Measurements from ENCODE around the gene SELENON. TPM values are rescaled to one million over a fixed set of nuclear protein-coding genes. Genes with fewer than 3 reads are reported as not detected.

SELENON gene
- total and polyA plus RNA-seq, 3 experiments from 2014 or later = 4.6 to 11.7 (median 10.6) TPM

DNA sequence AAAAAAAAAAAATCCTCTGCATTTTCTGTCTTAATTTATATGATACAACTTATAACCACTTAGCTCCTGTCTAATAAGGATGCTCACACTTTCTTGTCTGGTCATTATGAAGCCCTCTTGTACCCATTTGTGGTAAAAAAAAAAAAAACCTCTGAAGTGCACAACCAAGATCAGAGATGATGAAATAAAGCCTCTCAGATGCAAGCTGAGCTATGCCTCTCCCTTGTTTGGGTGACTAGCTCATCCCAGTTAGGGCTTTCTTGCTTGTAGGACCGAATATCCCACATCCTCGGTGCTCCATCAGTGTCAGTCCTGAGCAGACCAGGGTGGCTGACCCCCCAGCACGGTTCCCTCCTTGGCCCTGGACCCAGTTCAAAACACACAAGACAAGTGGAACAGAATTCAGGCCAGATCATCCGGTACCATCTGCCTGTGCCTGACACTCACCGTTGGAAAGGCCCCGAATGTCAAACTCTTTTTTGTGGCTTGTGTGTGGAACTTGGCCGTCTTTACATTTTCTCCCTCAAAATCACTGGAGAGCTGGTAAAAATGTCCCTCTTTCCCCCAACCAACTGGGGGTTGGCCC, 6.3 kb upstream of the SELENON start:
- Mint-ChIP-seq H3K9me3 (no peaks in the 10 kb centered on the region), H3K27ac (peak overlapping the region in 5 of 8 donors; percentile 1 to 83 (median 41)), H3K36me3 (peaks cover 0 to 4% (median 2%) of the 10 kb centered on the region in 3 donors), H3K4me3 (no peak overlapping the region), H3K4me1 (peaks cover 29 to 38% (median 32%) of the 10 kb centered on the region in 3 donors), H3K27me3 (peaks cover 0 to 3% of the 10 kb centered on the region in 2 donors)
- Histone ChIP-seq H3K27me3 (ENCODE audit: insufficient read depth, low read length, poor library complexity, severe bottlenecking) (no peaks in the 10 kb centered on the region), H3K27ac (ENCODE audit: low read depth, low read length) (no peak overlapping the region), H3K9me3 (ENCODE audit: low read length) (no peaks in the 10 kb centered on the region), H3K4me1 (ENCODE audit: insufficient read depth, low read length) (peaks cover 31% of the 10 kb centered on the region), H3K36me3 (ENCODE audit: insufficient read depth, low read length) (no peaks in the 10 kb centered on the region), H3K4me3 (ENCODE audit: low read length) (no peak overlapping the region)
- ChIA-PET CTCF (interaction anchor here (1.1 to 2.3 kb wide), 4 partner anchors 19 to 186 kb away, joined by 3 to 7 read pairs (median 4); no protein-coding TSS in a partner anchor), POLR2A (interaction anchor here (0.7 kb wide), 1 partner anchor 362 kb away, joined by 5 read pairs; no protein-coding TSS in a partner anchor)
- no peak for DNase-seq

DNA sequence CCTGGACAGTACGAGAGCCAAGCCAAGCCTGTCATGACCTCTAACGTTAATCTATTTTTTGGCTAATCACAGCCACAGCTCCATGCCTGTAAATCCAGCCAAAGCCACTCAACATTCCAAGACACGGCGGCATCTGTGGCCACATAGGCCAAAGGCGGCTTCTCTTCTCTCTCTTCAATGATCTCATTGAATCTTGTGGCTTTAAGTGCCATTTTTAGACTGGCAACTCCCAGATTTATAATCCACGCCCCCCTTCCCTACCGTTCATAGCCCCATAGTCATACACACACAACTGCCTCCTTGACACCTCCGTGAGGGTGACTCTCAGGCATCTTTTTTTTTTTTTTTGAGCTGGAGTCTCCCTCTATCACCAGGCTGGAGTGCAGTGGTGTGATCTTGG, 5.7 kb upstream of the SELENON start:
- peaks cover 0 to 4% (median 2%) of the 10 kb centered on the region in 3 donors for H3K36me3 Mint-ChIP-seq
- H3K4me1 Mint-ChIP-seq = peaks cover 29 to 41% (median 33%) of the 10 kb centered on the region in 3 donors
- H3K27me3 Mint-ChIP-seq = peaks cover 0 to 3% of the 10 kb centered on the region in 2 donors
- no peak overlapping the region for H3K4me3 ChIP-seq (ENCODE audit: low read length)
- no peaks in the 10 kb centered on the region for H3K36me3 ChIP-seq (ENCODE audit: insufficient read depth, low read length)
- no peaks in the 10 kb centered on the region for H3K9me3 Mint-ChIP-seq
- peaks cover 38% of the 10 kb centered on the region for H3K4me1 ChIP-seq (ENCODE audit: insufficient read depth, low read length)
- H3K27ac Mint-ChIP-seq = peak overlapping the region in 3 of 8 donors; percentile 10 to 67 (median 17)
- H3K27ac ChIP-seq (ENCODE audit: low read depth, low read length) = no peak overlapping the region
- ChIA-PET POLR2A (no interaction called here), CTCF (interaction anchor here (1.1 to 1.6 kb wide), 3 partner anchors 20 to 186 kb away, joined by 3 to 4 read pairs (median 3); no protein-coding TSS in a partner anchor)
- H3K9me3 ChIP-seq (ENCODE audit: low read length) = no peaks in the 10 kb centered on the region
- no peaks in the 10 kb centered on the region for H3K27me3 ChIP-seq (ENCODE audit: insufficient read depth, low read length, poor library complexity, severe bottlenecking)
- DNase-seq = no peak
- H3K4me3 Mint-ChIP-seq = no peak overlapping the region

DNA sequence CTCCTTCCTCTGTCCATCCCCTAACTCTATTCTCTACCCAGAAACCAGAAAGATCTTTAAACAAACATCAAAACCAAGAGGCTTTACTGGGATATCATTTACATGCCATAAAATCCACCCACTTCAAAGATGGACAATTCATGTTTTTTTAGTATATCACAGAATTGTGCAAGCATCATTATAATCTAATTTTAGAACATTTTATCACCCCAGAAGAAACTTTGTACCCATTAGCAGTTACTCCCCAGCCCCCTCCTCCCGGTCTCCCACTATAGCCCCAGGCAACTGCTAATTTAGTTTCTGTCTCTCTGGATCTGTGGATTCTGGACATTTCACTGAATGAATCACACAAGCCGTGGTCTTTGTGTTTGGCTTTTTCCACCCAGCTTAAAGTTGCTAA, 4.8 kb upstream of the SELENON start:
- Histone ChIP-seq H3K27ac (ENCODE audit: low read depth, low read length) (no peak overlapping the region), H3K27me3 (ENCODE audit: insufficient read depth, low read length, poor library complexity, severe bottlenecking) (no peaks in the 10 kb centered on the region), H3K4me3 (ENCODE audit: low read length) (no peak overlapping the region), H3K9me3 (ENCODE audit: low read length) (no peaks in the 10 kb centered on the region), H3K36me3 (ENCODE audit: insufficient read depth, low read length) (no peaks in the 10 kb centered on the region), H3K4me1 (ENCODE audit: insufficient read depth, low read length) (peaks cover 42% of the 10 kb centered on the region)
- H3K9me3 Mint-ChIP-seq = no peaks in the 10 kb centered on the region
- CTCF ChIA-PET = interaction anchor here (1.0 to 2.8 kb wide), 7 partner anchors 12 to 274 kb away, joined by 3 to 8 read pairs (median 4); partner anchors contain the start of gene MTFR1L
- H3K27ac Mint-ChIP-seq = peak overlapping the region in 6 of 8 donors; percentile 1 to 94 (median 21)
- no peak for DNase-seq
- no peak overlapping the region for H3K4me3 Mint-ChIP-seq
- peaks cover 0 to 4% (median 2%) of the 10 kb centered on the region in 3 donors for H3K36me3 Mint-ChIP-seq
- POLR2A ChIA-PET = interaction anchor here (1.2 kb wide), 1 partner anchor 20 kb away, joined by 4 read pairs; no protein-coding TSS in a partner anchor
- peaks cover 29 to 45% (median 33%) of the 10 kb centered on the region in 3 donors for H3K4me1 Mint-ChIP-seq
- peaks cover 0 to 3% of the 10 kb centered on the region in 2 donors for H3K27me3 Mint-ChIP-seq

DNA sequence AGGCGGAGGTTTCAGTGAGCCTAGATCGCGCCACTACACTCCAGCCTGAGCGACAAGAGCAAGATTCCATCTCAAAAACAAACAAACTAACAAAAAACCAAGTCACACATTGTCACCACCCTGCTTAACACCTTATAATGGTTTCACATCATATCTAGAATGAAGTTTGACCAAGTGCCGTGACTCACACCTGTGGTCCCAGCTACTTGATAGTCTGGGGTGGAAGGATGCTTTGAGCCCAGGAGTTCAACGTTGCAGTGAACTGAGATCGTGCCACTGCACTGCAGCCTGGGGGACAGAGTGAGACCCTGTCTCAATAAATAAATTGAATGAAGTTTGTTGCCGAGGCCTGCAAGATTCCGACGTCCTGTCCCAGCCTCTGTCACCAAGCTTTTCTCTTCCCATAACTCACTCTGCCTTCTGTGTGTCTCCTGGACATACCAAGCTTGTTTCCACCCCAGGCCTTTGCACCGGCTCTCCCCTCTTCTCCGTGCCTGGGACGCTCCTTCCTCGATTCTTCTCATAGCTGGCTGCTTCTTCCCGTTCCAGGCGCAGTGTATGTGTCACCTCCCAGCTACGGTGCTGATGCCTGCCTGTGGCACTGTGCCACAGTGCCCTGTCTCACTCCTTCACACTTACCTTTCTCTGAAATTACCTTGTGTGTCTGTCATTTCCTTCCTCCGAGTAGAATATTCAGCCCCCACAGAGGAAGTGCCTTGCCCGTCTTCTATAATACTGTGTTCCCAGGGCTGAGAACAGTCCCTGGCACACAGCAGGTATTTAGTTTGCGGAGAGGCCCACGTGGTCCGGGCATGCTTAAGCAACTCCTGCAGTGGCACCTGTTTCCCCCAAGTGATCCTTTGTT, 3.8 kb upstream of the SELENON start:
- Mint-ChIP-seq H3K4me1 (peaks cover 35 to 53% (median 41%) of the 10 kb centered on the region in 3 donors), H3K9me3 (no peaks in the 10 kb centered on the region), H3K36me3 (peaks cover 0 to 2% (median 0%) of the 10 kb centered on the region in 3 donors), H3K27me3 (peaks cover 0 to 3% of the 10 kb centered on the region in 2 donors), H3K27ac (peak overlapping the region; percentile 73 to 95 (median 90)), H3K4me3 (peak overlapping the region; percentile 59 to 81 (median 71))
- ChIA-PET POLR2A (interaction anchor here (0.6 to 1.2 kb wide), 2 partner anchors 21 to 197 kb away, joined by 3 to 4 read pairs; no protein-coding TSS in a partner anchor), CTCF (interaction anchor here (0.7 to 2.8 kb wide), 21 partner anchors 9 to 291 kb away, joined by 3 to 8 read pairs (median 3); partner anchors contain the start of gene MTFR1L)
- H3K4me3 ChIP-seq (ENCODE audit: low read length) = peak overlapping the region; percentile 42
- no peaks in the 10 kb centered on the region for H3K9me3 ChIP-seq (ENCODE audit: low read length)
- peak overlapping the region; percentile 3 for H3K27ac ChIP-seq (ENCODE audit: low read depth, low read length)
- peaks cover 49% of the 10 kb centered on the region for H3K4me1 ChIP-seq (ENCODE audit: insufficient read depth, low read length)
- no peaks in the 10 kb centered on the region for H3K27me3 ChIP-seq (ENCODE audit: insufficient read depth, low read length, poor library complexity, severe bottlenecking)
- peak in 4 of 5 donors; percentile 14 to 60 (median 39) for DNase-seq
- no peaks in the 10 kb centered on the region for H3K36me3 ChIP-seq (ENCODE audit: insufficient read depth, low read length)

DNA sequence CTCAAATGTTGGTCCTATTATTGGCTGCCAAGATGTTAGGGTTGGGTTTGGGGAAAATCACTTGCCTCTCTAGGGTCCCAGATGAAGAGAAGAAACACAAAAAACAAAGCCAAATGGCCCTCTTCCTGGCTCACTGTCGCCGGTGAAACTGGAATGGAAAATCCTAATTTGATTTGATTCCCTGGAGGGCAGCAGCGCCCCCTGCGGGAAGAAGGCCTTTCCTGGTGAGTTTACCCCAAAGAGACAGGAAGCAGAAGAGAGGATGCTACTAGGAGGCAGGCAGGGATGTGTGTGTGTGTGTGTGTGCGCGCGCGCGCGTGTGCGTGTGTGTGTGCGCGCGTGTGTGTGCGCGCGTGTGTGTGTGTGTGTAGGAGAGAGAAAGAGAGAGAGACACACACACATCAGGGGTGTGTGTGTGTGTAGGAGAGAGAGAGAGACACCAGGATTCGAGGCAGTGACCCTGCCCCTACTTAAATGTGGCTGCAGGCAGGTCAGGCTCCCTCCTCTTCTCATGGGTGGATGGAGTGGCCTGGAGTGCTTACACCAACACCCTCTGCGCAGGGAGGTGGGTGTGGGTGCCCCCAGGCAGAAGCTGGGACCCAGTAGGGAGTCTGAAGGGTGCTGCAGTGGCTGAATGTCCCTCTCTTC, 3.1 kb upstream of the SELENON start:
- Histone ChIP-seq H3K36me3 (ENCODE audit: insufficient read depth, low read length) (no peaks in the 10 kb centered on the region), H3K4me1 (ENCODE audit: insufficient read depth, low read length) (peaks cover 55% of the 10 kb centered on the region)
- POLR2A ChIA-PET = no interaction called here

DNA sequence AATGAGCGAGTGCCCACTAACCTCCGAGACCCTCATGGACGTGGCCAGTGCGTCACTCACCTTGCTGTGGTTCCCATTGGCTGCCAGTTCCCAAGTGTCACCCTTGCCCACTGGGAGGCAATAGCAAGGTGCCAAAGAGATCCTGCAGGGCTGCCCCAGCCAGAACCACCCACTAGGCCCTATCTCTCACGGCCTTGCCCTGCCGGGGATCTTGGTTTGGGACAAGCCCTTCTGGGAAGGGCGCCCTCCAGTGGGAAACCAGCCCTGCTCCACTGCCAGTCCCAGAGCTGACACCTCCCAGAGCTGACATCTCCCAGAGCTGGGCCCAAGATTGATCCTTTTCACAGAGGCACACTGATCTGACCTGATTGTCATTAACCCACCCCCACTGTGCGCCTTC, 2.1 kb upstream of the SELENON start:
- Mint-ChIP-seq H3K36me3 (no peaks in the 10 kb centered on the region), H3K4me3 (peak overlapping the region in 4 of 7 donors; percentile 34 to 67 (median 44)), H3K9me3 (no peaks in the 10 kb centered on the region), H3K4me1 (peaks cover 42 to 64% (median 51%) of the 10 kb centered on the region in 3 donors), H3K27ac (peak overlapping the region in 5 of 8 donors; percentile 28 to 95 (median 73)), H3K27me3 (peaks cover 0 to 3% of the 10 kb centered on the region in 2 donors)
- Histone ChIP-seq H3K4me1 (ENCODE audit: insufficient read depth, low read length) (peaks cover 65% of the 10 kb centered on the region), H3K27me3 (ENCODE audit: insufficient read depth, low read length, poor library complexity, severe bottlenecking) (no peaks in the 10 kb centered on the region), H3K4me3 (ENCODE audit: low read length) (no peak overlapping the region), H3K36me3 (ENCODE audit: insufficient read depth, low read length) (no peaks in the 10 kb centered on the region), H3K27ac (ENCODE audit: low read depth, low read length) (no peak overlapping the region), H3K9me3 (ENCODE audit: low read length) (no peaks in the 10 kb centered on the region)
- ChIA-PET CTCF (interaction anchor here (0.8 to 2.8 kb wide), 13 partner anchors 11 to 277 kb away, joined by 3 to 18 read pairs (median 4); no protein-coding TSS in a partner anchor), POLR2A (interaction anchor here (1.3 kb wide), 1 partner anchor 179 kb away, joined by 5 read pairs; no protein-coding TSS in a partner anchor)
- no peak for DNase-seq

More for the DNA sequence above, 3.1 kb upstream of the SELENON start:
- Mint-ChIP-seq H3K27me3 (peaks cover 0 to 3% of the 10 kb centered on the region in 2 donors), H3K9me3 (no peaks in the 10 kb centered on the region), H3K4me3 (peak overlapping the region; percentile 59 to 81 (median 71)), H3K4me1 (peaks cover 35 to 57% (median 41%) of the 10 kb centered on the region in 3 donors), H3K36me3 (peaks cover 0 to 2% (median 0%) of the 10 kb centered on the region in 3 donors), H3K27ac (peak overlapping the region; percentile 73 to 95 (median 90))
- Histone ChIP-seq H3K9me3 (ENCODE audit: low read length) (no peaks in the 10 kb centered on the region), H3K27me3 (ENCODE audit: insufficient read depth, low read length, poor library complexity, severe bottlenecking) (no peaks in the 10 kb centered on the region), H3K4me3 (ENCODE audit: low read length) (peak overlapping the region; percentile 42), H3K27ac (ENCODE audit: low read depth, low read length) (peak overlapping the region; percentile 3)
- peak; percentile 71 to 87 (median 75) for DNase-seq
- CTCF ChIA-PET = interaction anchor here (0.9 to 2.8 kb wide), 16 partner anchors 11 to 292 kb away, joined by 3 to 18 read pairs (median 4); no protein-coding TSS in a partner anchor
